Skeletal muscle cell (primary cell): ENCODE measurements around the gene OSBPL6.
"Not testable (repeated sequence)": the region's sequence is repeated elsewhere in the genome, so short reads cannot be mapped to it uniquely, and the experiment has no call there.

Experiments
- DNase-seq: peaks from one replicate; pipeline ENCODE4 v3.0.0-alpha.2; 2010; ENCODE audit warnings: low read depth
- H3K4me3 ChIP-seq: 2 replicates; pipeline ENCODE4 v1.5.1; 2011; ENCODE audit warnings: low read depth, mild to moderate bottlenecking, control low read depth, low read length, moderate library complexity

Gene OSBPL6

DNA sequence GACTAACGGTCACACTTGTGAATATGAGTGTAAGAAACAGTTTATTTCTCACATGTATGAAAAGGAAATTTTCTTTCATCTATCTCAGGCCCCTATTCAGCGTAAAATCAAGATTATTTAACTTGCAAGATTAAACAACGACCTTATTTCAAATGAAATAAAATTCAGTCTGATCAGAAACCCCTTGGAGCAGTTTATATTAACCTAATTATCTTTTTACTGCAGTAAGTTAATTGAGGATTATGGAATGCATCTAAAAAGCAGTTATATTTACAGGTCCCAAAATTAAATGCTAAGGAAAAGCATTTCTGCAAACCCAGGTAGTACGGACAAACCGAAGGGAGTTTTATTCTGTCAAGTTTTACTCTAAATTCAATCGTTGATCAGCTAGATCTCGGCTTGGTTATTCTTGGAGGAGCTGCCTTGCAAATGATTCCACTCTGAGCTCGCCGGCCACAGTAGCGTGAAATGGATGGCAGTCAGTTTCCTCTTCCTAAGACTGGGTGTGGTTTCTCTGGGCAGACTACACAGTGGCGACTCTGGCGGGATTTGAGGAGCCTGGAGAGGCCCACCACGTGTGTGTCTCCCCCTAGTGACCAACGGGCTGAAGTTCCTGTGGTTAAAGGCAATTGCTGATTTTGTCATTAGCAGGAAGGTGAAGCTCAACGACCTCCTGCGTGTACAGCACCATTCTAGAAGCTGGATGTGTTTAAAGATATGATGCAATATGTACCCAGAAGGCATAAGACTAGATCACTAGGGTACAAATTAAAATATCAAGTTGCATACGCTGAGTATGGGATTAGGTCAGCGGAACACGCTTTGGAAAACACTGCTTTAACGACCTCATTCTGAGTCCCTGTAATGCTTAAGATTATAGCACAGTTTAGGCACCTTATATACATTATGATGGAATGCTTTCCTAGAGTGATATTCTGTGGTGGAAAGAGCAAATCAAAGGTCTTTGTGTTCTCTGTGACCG, 220.2 kb downstream of the OSBPL6 start:
- peak; percentile 97 for DNase-seq
- peak overlapping the region; percentile 61 for H3K4me3 ChIP-seq

DNA sequence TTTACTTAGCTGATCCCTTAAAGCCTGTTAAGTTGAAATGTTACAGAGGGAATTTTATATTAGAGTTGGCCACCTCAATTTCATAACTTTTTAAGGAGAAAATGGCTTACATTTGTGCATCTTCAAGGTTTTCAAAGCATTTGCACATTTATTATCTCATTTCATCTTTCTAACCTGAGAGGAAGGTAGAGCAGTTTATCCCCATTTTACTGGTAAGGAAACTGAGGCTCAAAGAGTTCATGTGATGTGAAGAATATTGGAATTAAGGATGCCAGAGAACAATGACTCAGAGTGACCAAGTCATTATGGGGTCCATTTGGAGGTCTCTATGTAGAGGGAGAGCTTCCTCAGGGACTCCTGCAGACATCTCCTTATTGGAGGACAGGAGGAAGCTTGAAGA, 221.7 kb downstream of the OSBPL6 start:
- no peak for DNase-seq
- no peak overlapping the region for H3K4me3 ChIP-seq

DNA sequence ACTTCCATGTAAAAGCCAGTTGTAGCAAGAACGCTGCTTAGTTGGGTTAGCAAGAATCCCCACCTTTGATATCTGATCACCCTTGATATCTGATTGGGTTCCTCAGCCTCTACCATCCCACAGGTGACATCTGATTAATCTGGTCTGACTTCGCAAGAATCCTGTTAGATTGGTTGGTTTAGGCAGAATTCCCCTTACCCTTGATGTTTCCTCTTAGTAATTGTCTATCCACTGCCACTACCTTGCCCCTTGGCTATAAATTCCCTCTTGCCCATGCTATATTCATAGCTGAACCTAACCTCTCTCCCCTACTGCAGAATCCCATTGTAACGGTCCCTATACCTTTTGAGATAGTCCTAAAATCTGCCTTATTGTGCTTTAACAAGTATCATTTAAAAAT, 223.6 kb downstream of the OSBPL6 start:
- no peak for DNase-seq
- no peak overlapping the region for H3K4me3 ChIP-seq

DNA sequence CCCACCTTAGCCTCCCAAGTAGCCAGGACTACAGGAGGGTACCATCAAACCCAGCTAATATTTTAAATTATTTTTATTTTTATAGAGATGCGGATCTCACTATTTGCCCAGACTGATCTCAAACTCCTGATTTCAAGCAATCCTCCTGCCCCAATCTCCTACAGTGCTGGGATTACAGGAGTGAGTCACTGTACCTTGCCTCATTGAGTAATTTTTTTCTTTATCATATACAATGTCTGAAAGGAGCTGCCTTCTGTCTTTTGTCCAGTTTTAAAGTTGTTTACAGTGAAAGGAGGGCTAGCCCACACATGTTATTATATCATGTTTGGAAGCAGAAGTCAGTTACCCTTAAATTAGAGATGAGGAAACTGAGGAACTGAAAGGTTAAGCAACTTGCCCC, 224.1 kb downstream of the OSBPL6 start:
- no peak for DNase-seq
- no peak overlapping the region for H3K4me3 ChIP-seq

DNA sequence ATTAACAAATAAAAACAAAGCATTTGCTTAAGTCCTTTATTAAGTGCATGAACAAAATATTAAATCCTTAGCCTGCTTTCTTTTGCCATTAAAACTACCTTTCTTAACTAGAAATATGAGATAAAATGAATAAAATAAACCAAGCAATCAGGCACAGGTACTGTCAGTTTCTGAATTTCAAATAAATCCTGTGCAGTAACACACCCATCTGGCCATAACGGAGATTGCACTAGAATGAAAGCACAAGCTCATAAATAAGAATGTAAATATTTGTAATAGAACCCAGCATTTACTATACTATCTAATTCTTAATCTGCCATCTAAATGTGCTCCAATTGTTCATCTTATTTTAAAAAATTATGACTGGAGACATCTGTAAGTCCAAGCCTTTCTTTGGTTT, 224.8 kb downstream of the OSBPL6 start:
- H3K4me3 ChIP-seq: no peak overlapping the region
- no peak for DNase-seq

DNA sequence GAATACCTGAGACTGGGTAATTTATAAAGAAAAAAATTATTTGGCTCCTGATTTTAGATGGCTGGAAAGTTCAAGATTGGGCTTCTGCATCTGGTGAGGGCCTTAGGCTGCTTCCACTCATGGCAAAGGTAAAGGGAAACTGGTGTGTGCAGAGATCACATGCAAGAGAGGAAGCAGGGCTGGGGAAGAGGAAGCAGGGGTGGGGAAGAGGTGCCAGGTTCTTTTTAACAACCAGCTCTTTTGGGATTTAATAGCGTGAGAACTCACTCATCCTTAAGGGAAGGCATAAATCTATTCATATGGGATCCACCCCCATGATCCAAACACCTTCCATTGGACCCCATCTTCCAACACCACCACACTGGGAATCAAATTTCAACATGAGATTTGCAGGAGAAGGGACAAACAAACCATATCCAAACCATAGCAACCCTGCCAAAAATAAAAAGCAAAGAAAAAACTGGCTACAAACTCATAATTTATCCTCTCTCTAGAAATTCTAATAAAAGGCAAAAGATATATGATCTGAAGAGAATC, 226.2 kb downstream of the OSBPL6 start:
- no peak for DNase-seq
- no peak overlapping the region for H3K4me3 ChIP-seq

DNA sequence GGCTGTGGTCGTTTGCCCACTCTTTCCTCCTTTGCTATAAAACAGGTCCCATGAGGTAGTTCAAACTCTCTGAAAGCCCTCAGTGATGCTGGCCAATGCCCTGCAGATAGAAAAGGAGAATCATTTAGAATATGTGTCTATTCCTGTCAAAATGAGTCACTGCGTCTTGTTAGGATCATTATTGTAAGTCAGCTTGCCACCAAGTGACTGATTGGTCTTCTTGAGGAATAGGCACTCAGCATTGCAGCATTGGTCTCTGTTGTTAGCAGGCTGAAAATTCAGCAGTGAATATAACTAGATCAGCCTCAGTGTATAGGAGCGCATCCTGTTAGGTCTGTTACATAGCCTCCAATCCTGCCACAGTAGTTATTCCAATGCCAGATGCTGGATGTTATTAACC, 227.8 kb downstream of the OSBPL6 start:
- no peak overlapping the region for H3K4me3 ChIP-seq
- DNase-seq: no peak

DNA sequence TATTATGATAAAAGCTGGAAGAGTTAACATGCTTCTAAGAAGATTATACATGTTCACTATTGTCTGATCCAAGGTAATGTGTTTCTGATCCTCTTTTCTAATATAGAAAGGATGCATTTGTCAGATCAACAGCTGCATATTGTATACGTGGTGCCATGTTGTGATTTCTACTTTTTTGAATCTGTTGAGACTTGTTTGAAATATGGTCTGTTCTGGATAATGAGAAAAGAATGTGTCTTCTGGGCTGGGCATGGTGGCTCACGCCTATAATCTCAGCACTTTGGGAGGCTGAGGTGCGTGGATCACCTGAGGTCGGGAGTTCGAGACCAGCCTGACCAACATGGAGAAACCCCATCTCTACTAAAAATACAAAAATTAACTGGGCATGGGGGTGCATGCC, 229.4 kb downstream of the OSBPL6 start:
- H3K4me3 ChIP-seq, DNase-seq: not testable (repeated sequence)

DNA sequence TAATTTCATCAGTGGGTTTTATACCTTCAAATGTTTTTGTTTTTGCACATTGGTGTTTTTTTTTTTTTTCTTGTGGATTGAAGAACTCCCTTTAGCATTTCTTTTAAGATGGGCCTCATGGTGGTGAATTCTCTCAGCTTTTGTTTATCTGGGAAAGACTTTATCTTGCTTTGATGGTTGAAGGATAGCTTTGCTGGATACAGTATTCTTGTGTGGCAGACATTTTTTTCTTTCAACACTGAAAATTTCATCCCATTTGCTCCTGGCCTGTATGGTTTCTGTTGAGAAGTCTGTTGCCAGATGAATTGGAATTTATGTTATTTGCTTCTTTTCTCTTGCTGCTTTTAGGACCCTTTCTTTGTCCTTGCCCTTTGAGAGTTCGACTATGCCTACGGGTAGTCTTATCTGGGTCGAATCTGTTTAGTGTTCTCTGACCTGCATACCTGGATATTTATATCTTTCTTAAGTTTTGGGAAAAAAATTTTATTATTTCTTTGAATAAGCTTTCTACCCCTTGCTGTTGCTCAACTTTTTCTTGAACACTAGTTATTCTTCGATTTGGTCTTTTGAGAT, 231.0 kb downstream of the OSBPL6 start:
- H3K4me3 ChIP-seq: no peak overlapping the region
- no peak for DNase-seq

DNA sequence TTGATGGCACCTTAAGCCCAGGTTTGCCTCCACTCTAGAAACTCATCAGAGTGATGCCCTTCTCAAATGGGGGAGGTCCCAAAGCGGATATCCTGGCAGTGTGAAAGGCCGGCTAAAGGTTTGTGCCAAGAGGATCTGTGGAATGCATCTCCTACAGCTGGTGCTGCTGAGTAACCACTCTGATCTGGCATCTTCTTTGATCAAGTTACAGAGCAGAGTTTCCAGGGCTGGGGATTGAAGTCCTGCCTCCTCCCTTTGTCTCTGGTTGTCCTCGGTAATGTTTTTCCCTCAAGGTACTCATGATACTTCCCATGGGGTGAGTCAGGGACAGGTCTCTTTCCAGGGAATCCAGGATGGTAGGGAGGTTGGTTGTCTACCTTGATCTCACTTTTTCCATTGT, 232.1 kb downstream of the OSBPL6 start:
- DNase-seq: no peak
- no peak overlapping the region for H3K4me3 ChIP-seq

DNA sequence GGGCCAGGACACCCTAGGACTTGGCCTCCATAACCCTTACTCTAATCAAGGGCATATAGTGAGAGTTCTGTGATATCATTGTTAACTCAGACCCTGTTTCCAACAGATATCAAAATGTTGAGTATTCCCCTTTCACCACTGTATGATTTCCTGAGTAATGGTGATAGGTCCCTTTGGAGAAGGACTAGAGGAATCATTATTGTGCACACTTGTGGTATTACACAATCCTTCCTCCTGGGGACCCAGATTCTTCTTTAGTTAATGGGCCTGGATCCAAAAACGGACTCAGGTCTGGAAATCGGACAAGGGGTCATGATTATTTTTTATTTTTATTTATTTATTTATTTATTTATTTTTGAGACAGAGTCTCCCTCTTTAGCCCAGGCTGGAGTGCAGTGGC, 233.1 kb downstream of the OSBPL6 start:
- no peak overlapping the region for H3K4me3 ChIP-seq

DNA sequence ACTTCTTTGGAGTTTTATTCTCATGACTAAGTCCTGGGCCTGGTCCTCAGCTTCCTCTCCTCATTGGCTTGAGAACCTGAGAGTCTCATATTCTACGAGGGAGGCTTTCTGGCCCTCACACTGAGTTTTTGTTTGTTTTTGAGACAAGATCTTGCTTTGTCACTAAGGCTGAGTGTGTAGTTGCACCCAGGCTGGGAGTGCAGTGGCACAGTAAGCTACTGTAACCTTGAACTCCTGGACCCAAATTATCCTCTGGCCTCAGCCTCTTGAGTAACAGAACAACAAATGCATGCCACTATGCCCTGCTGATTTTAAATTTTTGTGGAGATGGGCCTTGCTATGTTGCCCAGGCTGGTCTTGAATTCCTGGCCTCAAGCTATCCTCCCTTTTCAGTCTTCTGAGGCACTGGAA, 234.1 kb downstream of the OSBPL6 start:
- no peak for DNase-seq

More for the DNA sequence above, 233.1 kb downstream of the OSBPL6 start:
- no peak for DNase-seq

DNA sequence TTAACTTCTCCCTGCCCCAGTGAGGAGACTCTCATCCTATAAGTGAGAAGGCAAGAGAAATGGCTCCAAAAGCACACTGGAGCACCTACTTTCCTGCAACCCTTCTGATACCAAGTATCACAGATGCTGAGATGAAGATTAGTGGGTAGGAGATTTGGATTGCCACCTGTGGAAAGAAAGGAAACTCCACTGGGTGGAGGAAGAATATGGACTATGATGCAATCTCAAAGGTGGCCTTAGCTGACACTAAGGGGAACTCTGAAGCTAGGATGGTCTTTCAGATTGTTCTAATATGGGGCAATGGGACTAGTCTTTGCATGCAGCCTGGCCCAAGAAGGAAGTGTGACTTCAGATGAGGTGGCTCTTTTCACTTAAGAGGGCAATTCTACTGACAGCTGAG, 235.0 kb downstream of the OSBPL6 start:
- no peak for DNase-seq

More for the DNA sequence above, 234.1 kb downstream of the OSBPL6 start:
- H3K4me3 ChIP-seq: no peak overlapping the region

DNA sequence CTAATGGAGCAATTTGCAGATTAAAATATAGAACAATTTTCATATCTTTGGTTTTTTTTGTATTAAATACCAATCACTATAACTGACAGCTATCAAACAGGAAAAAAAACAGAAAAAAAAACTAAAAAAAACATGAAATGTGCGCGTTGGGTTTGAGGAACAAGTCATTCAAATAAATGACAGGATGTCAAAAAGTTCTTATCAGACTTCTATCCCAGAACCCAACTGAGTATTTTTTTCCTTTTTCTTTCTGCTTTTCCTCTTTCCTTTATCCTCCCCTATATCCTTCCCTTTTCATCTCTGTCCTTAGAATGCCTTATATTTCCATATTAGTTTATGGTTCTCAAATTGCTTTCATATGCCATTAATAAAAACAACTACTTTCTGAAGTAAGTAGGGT, 242.3 kb downstream of the OSBPL6 start:
- DNase-seq: no peak

More for the DNA sequence above, 235.0 kb downstream of the OSBPL6 start:
- no peak overlapping the region for H3K4me3 ChIP-seq

DNA sequence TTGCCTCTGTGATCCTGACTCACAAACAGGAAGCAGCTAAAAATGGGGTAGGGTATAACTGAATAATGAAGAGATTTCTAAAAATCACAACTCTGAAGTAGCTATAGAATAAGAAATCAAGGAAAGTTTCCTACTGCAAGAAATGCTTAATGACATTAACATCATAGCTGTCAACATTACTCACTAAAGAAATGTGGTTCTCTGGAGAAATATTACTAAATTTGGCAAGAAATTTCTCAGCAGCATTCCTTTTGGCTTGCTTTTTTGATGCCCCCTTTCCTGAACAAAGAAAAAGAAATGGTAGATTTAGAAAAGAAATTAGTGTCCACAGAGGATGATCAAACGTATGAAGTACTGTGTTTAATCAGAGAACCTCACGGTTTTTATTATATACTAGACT, 247.1 kb downstream of the OSBPL6 start:
- DNase-seq: no peak
- H3K4me3 ChIP-seq: no peak overlapping the region

More for the DNA sequence above, 242.3 kb downstream of the OSBPL6 start:
- no peak overlapping the region for H3K4me3 ChIP-seq

DNA sequence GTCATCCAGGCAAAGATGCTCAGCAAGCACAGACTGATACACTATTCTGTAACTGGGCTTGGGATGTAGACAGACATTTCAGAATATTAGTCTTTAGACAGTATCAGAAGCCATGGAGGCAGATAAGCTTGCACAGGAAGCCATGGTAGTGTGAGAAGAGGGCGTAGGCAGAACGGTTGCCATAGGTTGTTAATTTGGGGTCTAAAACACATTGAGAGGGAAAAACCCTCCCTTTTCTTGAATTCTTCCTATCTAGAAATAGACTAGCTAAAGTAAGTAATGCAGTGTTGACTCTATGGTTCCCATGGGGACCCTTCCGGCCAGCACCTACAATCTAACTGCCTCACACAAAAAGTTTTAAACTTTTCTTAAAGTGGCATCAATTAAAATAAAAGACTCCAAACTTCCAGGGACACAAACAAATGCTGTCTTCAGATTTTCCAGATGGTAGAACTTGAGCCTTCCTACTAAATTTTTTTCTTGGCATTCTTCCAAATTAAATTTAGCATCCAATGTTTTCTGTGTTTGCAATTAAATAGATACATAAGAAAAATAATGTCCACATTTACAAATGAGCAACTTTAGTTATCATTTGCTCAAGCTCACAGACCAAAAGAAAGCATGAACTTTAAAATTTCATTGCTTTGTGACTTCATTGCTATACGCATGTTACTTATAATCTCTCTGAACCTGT, 254.8 kb downstream of the OSBPL6 start:
- no peak for DNase-seq
- H3K4me3 ChIP-seq: peak overlapping the region; percentile 83

DNA sequence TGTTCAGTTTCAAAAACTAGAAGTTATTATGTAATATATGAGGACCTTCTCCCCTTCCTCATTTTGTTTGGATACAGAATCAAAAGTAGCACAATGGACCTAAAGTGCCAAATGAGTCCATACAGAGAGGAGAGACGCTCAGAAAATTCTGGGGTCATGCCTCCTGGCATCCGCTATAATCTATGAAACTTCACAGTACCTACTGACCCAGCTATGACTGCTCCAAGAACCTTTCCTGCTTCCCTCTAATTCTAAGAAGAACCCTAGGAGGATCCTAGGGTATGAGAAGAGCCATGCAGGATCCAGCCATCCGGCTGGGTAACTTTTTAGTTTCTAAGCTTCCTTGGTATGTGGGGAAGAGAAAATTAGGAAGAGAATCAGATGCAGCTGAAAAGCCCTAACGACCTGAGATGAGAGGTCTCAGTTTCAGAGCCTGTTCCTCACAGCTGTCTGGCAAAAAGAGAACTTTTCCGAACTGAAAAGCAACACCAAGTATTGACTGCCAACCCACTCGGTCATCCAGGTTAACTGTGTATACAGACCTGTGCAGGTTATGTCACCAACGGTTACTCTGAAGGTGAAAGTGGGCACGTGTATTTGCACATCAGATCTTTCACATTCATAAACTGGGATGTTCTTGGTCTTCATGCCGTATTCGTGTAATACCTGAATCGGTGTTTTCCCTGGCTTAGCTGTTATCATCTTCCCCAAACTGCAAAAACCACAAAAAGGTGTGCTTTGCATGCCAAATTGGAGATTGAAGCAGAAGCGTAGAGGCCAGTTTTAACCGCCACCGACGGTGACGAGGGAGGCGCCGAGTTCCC, 255.6 kb downstream of the OSBPL6 start:
- peak overlapping the region; percentile 83 for H3K4me3 ChIP-seq
- no peak for DNase-seq

DNA sequence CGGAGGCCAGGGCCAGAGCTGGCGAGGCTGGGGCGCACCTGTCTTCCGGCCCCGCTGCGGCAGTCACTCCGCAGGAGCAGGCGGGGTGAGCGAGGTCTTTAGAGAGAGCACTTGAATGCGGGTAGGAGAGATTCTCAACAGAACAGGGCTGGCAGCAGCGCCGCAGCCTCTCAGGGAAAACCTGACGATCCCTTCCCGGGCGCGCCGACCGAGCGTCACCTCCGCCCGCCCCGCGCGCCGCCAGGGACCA, 256.1 kb downstream of the OSBPL6 start:
- DNase-seq: no peak

DNA sequence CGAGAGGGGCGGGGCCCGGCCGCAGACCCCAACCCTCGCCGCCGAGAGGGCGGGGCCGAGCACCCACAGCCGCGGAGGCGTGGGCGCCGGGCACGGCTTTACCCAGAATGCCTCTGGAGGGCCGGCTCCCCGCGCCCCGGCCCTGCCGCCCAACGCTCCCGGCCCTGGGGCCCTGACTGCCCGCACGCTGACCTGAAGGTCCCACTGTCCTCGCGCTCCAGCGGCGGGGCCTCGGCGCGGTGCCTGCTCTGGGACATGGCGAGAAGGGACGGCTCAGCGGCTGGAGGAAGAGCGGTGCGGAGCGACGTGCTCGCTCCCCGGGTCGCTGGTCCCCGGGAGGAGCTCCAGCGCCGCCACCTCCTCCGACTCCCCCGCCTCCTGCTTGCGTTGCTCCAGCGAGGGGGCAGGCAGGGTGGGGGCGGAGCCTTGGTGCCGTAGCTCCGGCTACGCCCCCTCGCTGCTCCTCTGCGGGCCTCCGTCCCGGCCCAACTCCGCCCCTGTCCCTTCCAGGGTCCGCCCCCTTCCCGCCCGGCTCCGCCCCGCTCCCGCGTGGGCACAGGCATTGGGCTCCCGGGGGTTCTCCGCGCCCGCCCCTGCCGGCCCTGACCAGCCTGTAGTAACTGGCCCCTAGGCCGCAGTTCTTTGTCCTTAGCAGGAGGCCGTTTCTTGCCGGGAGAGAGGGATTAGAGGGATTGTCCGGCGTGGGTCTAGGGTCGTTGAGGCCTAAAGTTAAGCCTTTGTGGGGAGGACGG, 256.6 kb downstream of the OSBPL6 start, which contains the start of the genes PJVK and PRKRA:
PJVK (plus strand) TSS at position 605 of the 752 bp plus-strand sequence. CDS start 2,032 bp downstream, outside the sequence.
PRKRA (minus strand) TSS at position 402 of the 752 bp plus-strand sequence; CDS start at position 257, 145 bp downstream.
- peak; percentile 95 for DNase-seq

More for the DNA sequence above, 256.1 kb downstream of the OSBPL6 start:
- H3K4me3 ChIP-seq: peak overlapping the region; percentile 83

More for the DNA sequence above, 256.6 kb downstream of the OSBPL6 start, which contains the start of the genes PJVK and PRKRA:
- H3K4me3 ChIP-seq: peak within 1 kb of the TSS; percentile 83
